Activated T-cell treated with anti-CD3 and anti-CD28 coated beads, Interleukin-2, amount 50 U/mL, for 4 hours (primary cell): ENCODE results near the gene CAMK2B. TPM values are rescaled to one million over a fixed set of nuclear protein-coding genes. Genes with fewer than 3 reads are reported as not detected.

Experiments
- ATAC-seq, 2 donors: fragments of 200-7000 bp; cut with Tn5 transposase; one replicate each; pipeline ENCODE4 v1.10.0; 2021
- DNase-seq: peaks from one replicate; pipeline ENCODE4 v3.0.0-alpha.2; 2020
- H3K27me3 Mint-ChIP-seq: one replicate; pipeline ENCODE4 v1.8.0; 2021; ENCODE audit warnings: low read depth, mixed read lengths
- H3K36me3 Mint-ChIP-seq: one replicate; pipeline ENCODE4 v1.8.0; 2022; ENCODE audit warnings: mixed read lengths; ENCODE audit not compliant: insufficient read depth
- H3K4me1 Mint-ChIP-seq: one replicate; pipeline ENCODE4 v1.8.0; 2021; ENCODE audit warnings: low read depth, mixed read lengths
- H3K4me3 Mint-ChIP-seq: one replicate; pipeline ENCODE4 v1.8.0; 2021; ENCODE audit warnings: mild to moderate bottlenecking, moderate library complexity, mixed read lengths
- H3K9me3 Mint-ChIP-seq: one replicate; pipeline ENCODE4 v1.8.0; 2021; ENCODE audit warnings: mixed read lengths
- total RNA-seq, 3 donors: library from RNA; stranded (reverse); gene quantifications; one replicate each; pipeline ENCODE4 v1.2.1, GENCODE V29; 2021

The CAMK2B gene
- total RNA-seq, 3 donors from 2014 or later: 0.33 to 1.8 (median 1.6) TPM

GRCh38 chr7:44280993-44281721 is 44.2 kb downstream of the CAMK2B start:
- no peaks in the 10 kb centered on the region for H3K9me3 Mint-ChIP-seq
- no peak overlapping the region for H3K4me3 Mint-ChIP-seq
- H3K36me3 Mint-ChIP-seq: no peaks in the 10 kb centered on the region
- no peaks in the 10 kb centered on the region for H3K27me3 Mint-ChIP-seq
- H3K4me1 Mint-ChIP-seq: no peaks in the 10 kb centered on the region
- DNase-seq: peak; percentile 4
- no peak for ATAC-seq

GRCh38 chr7:44280636-44280992 is 44.8 kb downstream of the CAMK2B start:
- Mint-ChIP-seq H3K36me3 (no peaks in the 10 kb centered on the region), H3K9me3 (no peaks in the 10 kb centered on the region), H3K27me3 (no peaks in the 10 kb centered on the region), H3K4me3 (no peak overlapping the region), H3K4me1 (no peaks in the 10 kb centered on the region)
- no peak for ATAC-seq
- no peak for DNase-seq

- ATAC-seq (no peak), DNase-seq (no peak)
- no peaks in the 10 kb centered on the region for H3K4me1 Mint-ChIP-seq
- no peak overlapping the region for H3K4me3 Mint-ChIP-seq
- H3K9me3 Mint-ChIP-seq: no peaks in the 10 kb centered on the region
- no peaks in the 10 kb centered on the region for H3K36me3 Mint-ChIP-seq
- H3K27me3 Mint-ChIP-seq: no peaks in the 10 kb centered on the region
Observed at GRCh38 chr7:44279731-44280505, 45.5 kb downstream of the CAMK2B start.

- H3K9me3 Mint-ChIP-seq: no peaks in the 10 kb centered on the region
- H3K4me1 Mint-ChIP-seq: no peaks in the 10 kb centered on the region
- no peaks in the 10 kb centered on the region for H3K36me3 Mint-ChIP-seq
- H3K27me3 Mint-ChIP-seq: no peaks in the 10 kb centered on the region
- H3K4me3 Mint-ChIP-seq: no peak overlapping the region
- no peak for ATAC-seq
- DNase-seq: no peak
Observed at GRCh38 chr7:44279286-44279685, 46.1 kb downstream of the CAMK2B start.

GRCh38 chr7:44278451-44279161 is 46.8 kb downstream of the CAMK2B start:
- Mint-ChIP-seq H3K4me3 (no peak overlapping the region), H3K36me3 (no peaks in the 10 kb centered on the region), H3K4me1 (no peaks in the 10 kb centered on the region), H3K9me3 (no peaks in the 10 kb centered on the region), H3K27me3 (peaks cover 2% of the 10 kb centered on the region)
- ATAC-seq (no peak), DNase-seq (peak; percentile 3)

GRCh38 chr7:44277851-44278250 is 47.5 kb downstream of the CAMK2B start:
- H3K4me1 Mint-ChIP-seq: no peaks in the 10 kb centered on the region
- DNase-seq (no peak), ATAC-seq (no peak)
- no peaks in the 10 kb centered on the region for H3K9me3 Mint-ChIP-seq
- H3K27me3 Mint-ChIP-seq: peaks cover 2% of the 10 kb centered on the region
- no peaks in the 10 kb centered on the region for H3K36me3 Mint-ChIP-seq
- no peak overlapping the region for H3K4me3 Mint-ChIP-seq

- Mint-ChIP-seq H3K4me1 (no peaks in the 10 kb centered on the region), H3K27me3 (peaks cover 2% of the 10 kb centered on the region), H3K4me3 (no peak overlapping the region), H3K9me3 (no peaks in the 10 kb centered on the region), H3K36me3 (no peaks in the 10 kb centered on the region)
- DNase-seq (no peak), ATAC-seq (no peak)
Observed at GRCh38 chr7:44277391-44277790, 48.0 kb downstream of the CAMK2B start.

GRCh38 chr7:44276571-44277221 is 48.7 kb downstream of the CAMK2B start:
- H3K27me3 Mint-ChIP-seq: peaks cover 2% of the 10 kb centered on the region
- no peaks in the 10 kb centered on the region for H3K4me1 Mint-ChIP-seq
- no peaks in the 10 kb centered on the region for H3K9me3 Mint-ChIP-seq
- H3K36me3 Mint-ChIP-seq: no peaks in the 10 kb centered on the region
- ATAC-seq (no peak), DNase-seq (no peak)
- no peak overlapping the region for H3K4me3 Mint-ChIP-seq

- H3K36me3 Mint-ChIP-seq: no peaks in the 10 kb centered on the region
- H3K27me3 Mint-ChIP-seq: peaks cover 2% of the 10 kb centered on the region
- H3K9me3 Mint-ChIP-seq: no peaks in the 10 kb centered on the region
- ATAC-seq (no peak), DNase-seq (no peak)
- H3K4me3 Mint-ChIP-seq: no peak overlapping the region
- H3K4me1 Mint-ChIP-seq: no peaks in the 10 kb centered on the region
Observed at GRCh38 chr7:44275957-44276570, 49.3 kb downstream of the CAMK2B start.

GRCh38 chr7:44275146-44275545 is 50.2 kb downstream of the CAMK2B start:
- no peak for ATAC-seq
- no peaks in the 10 kb centered on the region for H3K9me3 Mint-ChIP-seq
- no peak for DNase-seq
- H3K27me3 Mint-ChIP-seq: peaks cover 2% of the 10 kb centered on the region
- no peak overlapping the region for H3K4me3 Mint-ChIP-seq
- H3K4me1 Mint-ChIP-seq: no peaks in the 10 kb centered on the region
- H3K36me3 Mint-ChIP-seq: no peaks in the 10 kb centered on the region

GRCh38 chr7:44274623-44274975 is 50.8 kb downstream of the CAMK2B start:
- Mint-ChIP-seq H3K4me1 (no peaks in the 10 kb centered on the region), H3K36me3 (no peaks in the 10 kb centered on the region), H3K9me3 (no peaks in the 10 kb centered on the region), H3K27me3 (peaks cover 2% of the 10 kb centered on the region), H3K4me3 (no peak overlapping the region)
- DNase-seq (no peak), ATAC-seq (no peak)

- Mint-ChIP-seq H3K4me3 (no peak overlapping the region), H3K9me3 (no peaks in the 10 kb centered on the region), H3K27me3 (peaks cover 2% of the 10 kb centered on the region), H3K4me1 (no peaks in the 10 kb centered on the region), H3K36me3 (no peaks in the 10 kb centered on the region)
- DNase-seq (no peak), ATAC-seq (no peak)
Observed at GRCh38 chr7:44273681-44274622, 51.4 kb downstream of the CAMK2B start.

- H3K36me3 Mint-ChIP-seq: no peaks in the 10 kb centered on the region
- no peaks in the 10 kb centered on the region for H3K4me1 Mint-ChIP-seq
- no peaks in the 10 kb centered on the region for H3K9me3 Mint-ChIP-seq
- ATAC-seq (no peak), DNase-seq (no peak)
- H3K27me3 Mint-ChIP-seq: peaks cover 2% of the 10 kb centered on the region
- no peak overlapping the region for H3K4me3 Mint-ChIP-seq
Observed at GRCh38 chr7:44272981-44273380, 52.4 kb downstream of the CAMK2B start.
